ENCODE data around the gene CXCL8.

The CXCL8 gene

GRCh38 chr4:73713650-73714049, 26.7 kb upstream of the CXCL8 start:
- DNase-seq (ENCODE audit: low read depth) = no peak
- no peak for TF ChIP-seq CTCF (IDR thresholded peaks at IDR 0.05; ENCODE audit: control insufficient read depth, insufficient read depth, low read depth, low read length, missing control alignments)

GRCh38 chr4:73714647-73715046, 25.7 kb upstream of the CXCL8 start:
- no peak for DNase-seq (ENCODE audit: low read depth)
- TF ChIP-seq CTCF (IDR thresholded peaks at IDR 0.05; ENCODE audit: control insufficient read depth, insufficient read depth, low read depth, low read length, missing control alignments) = no peak
- H3K4me3 ChIP-seq (ENCODE audit: control insufficient read depth, low read depth, low read length) = no peak overlapping the region

More at GRCh38 chr4:73713650-73714049, 26.7 kb upstream of the CXCL8 start:
- no peak overlapping the region for H3K4me3 ChIP-seq (ENCODE audit: control insufficient read depth, low read depth, low read length)

GRCh38 chr4:73715659-73716058, 24.7 kb upstream of the CXCL8 start:
- H3K4me3 ChIP-seq (ENCODE audit: control insufficient read depth, low read depth, low read length) = no peak overlapping the region
- no peak for DNase-seq (ENCODE audit: low read depth)
- no peak for TF ChIP-seq CTCF (IDR thresholded peaks at IDR 0.05; ENCODE audit: control insufficient read depth, insufficient read depth, low read depth, low read length, missing control alignments)

GRCh38 chr4:73718375-73719373, 21.7 kb upstream of the CXCL8 start:
- DNase-seq (ENCODE audit: low read depth) = no peak
- TF ChIP-seq CTCF (IDR thresholded peaks at IDR 0.05; ENCODE audit: control insufficient read depth, insufficient read depth, low read depth, low read length, missing control alignments) = no peak

GRCh38 chr4:73721435-73721834, 18.9 kb upstream of the CXCL8 start:
- no peak for TF ChIP-seq CTCF (IDR thresholded peaks at IDR 0.05; ENCODE audit: control insufficient read depth, insufficient read depth, low read depth, low read length, missing control alignments)
- peak; percentile 78 for DNase-seq (ENCODE audit: low read depth)
- no peak overlapping the region for H3K4me3 ChIP-seq (ENCODE audit: control insufficient read depth, low read depth, low read length)

More at GRCh38 chr4:73718375-73719373, 21.7 kb upstream of the CXCL8 start:
- H3K4me3 ChIP-seq (ENCODE audit: control insufficient read depth, low read depth, low read length) = no peak overlapping the region

- DNase-seq (ENCODE audit: low read depth) = no peak
- H3K4me3 ChIP-seq (ENCODE audit: control insufficient read depth, low read depth, low read length) = no peak overlapping the region
- no peak for TF ChIP-seq CTCF (IDR thresholded peaks at IDR 0.05; ENCODE audit: control insufficient read depth, insufficient read depth, low read depth, low read length, missing control alignments)
Measured at GRCh38 chr4:73721909-73722308, 18.5 kb upstream of the CXCL8 start.
